Bronchial epithelial cell (primary cell): ENCODE results near the gene CHML. TPM values are rescaled to one million over a fixed set of nuclear protein-coding genes. Genes with fewer than 3 reads are reported as not detected.

ENCODE experiments used
- DNase-seq: peaks from one replicate; pipeline ENCODE4 v3.0.0-alpha.2; 2010; ENCODE audit warnings: low read depth
- FAIRE-seq: peaks from 2 replicates; lab custom pipeline; 2011; peaks lifted over from hg19 to GRCh38; lab: Jason Lieb, UNC
- H3K27me3 ChIP-seq: 2 replicates; pipeline ENCODE4 v1.5.1; 2011; ENCODE audit warnings: low read length; ENCODE audit not compliant: control insufficient read depth, insufficient read depth
- H3K36me3 ChIP-seq: 2 replicates; pipeline ENCODE4 v1.5.1; 2011; ENCODE audit warnings: low read length; ENCODE audit not compliant: control insufficient read depth, insufficient read depth
- H3K4me3 ChIP-seq: 2 replicates; pipeline ENCODE4 v1.5.1; 2011; ENCODE audit warnings: mild to moderate bottlenecking, low read depth, low read length, control low read depth
- total RNA-seq: library from RNA; depleted of rRNA; stranded (reverse); fragments of >200 nt; gene quantifications from 2 replicates; pipeline ENCODE4 v1.2.1, GENCODE V29; 2014
- TF ChIP-seq, protein P1 (sequence below): IDR thresholded peaks from 2 replicates; pipeline ENCODE4 v1.5.1; 2011; ENCODE audit warnings: mild to moderate bottlenecking, moderate library complexity, low read length, control low read depth, inconsistent platforms; ENCODE audit not compliant: insufficient read depth, severe bottlenecking

CHML gene
- total RNA-seq, 1 donor from 2014 or later = 11.1 TPM

DNA sequence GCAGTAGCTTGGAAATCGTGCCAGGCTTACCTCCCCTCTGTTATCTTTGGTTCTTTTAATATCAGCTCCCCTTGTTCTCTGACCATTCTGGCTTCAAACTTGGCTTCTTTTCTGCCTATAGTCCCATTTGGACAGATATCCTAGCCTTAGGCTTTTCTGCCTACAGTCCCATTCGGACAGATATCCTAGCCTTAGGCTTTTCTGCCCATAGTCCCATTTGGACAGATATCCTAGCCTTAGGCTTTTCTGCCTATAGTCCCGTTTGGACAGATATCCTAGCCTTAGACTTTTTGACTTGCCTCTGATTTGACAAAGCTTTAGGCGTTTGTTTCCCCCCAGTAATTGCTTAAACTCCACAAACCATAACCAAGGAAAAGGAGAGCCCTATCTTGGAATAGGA is 25.6 kb downstream of the CHML start:
- H3K27me3 ChIP-seq = no peaks in the 10 kb centered on the region
- no peak for DNase-seq
- no peak for FAIRE-seq
- H3K36me3 ChIP-seq = no peaks in the 10 kb centered on the region
- TF ChIP-seq, protein P1, sequence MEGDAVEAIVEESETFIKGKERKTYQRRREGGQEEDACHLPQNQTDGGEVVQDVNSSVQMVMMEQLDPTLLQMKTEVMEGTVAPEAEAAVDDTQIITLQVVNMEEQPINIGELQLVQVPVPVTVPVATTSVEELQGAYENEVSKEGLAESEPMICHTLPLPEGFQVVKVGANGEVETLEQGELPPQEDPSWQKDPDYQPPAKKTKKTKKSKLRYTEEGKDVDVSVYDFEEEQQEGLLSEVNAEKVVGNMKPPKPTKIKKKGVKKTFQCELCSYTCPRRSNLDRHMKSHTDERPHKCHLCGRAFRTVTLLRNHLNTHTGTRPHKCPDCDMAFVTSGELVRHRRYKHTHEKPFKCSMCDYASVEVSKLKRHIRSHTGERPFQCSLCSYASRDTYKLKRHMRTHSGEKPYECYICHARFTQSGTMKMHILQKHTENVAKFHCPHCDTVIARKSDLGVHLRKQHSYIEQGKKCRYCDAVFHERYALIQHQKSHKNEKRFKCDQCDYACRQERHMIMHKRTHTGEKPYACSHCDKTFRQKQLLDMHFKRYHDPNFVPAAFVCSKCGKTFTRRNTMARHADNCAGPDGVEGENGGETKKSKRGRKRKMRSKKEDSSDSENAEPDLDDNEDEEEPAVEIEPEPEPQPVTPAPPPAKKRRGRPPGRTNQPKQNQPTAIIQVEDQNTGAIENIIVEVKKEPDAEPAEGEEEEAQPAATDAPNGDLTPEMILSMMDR = no peak
- H3K4me3 ChIP-seq = no peak overlapping the region

DNA sequence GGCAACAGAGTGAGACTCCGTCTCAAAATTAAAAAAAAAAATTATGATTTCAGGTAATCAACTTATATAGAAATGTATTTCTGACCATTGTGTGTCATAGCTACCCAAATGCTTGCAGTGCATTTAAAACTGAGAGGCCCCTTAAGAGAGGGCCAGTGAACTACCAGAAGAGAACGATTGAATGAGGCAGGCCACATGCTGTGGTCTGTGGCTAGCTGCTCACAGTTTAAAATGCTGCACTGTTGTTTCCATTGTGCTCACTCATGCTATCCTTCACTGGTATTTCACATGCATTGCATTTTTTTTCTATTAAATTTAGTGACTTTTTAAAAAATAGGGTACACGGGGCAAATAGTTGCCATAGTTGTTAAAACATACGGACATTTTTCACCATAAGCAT is 26.0 kb downstream of the CHML start:
- TF ChIP-seq, protein P1 = no peak
- DNase-seq = no peak
- H3K27me3 ChIP-seq = no peaks in the 10 kb centered on the region
- no peak for FAIRE-seq
- no peak overlapping the region for H3K4me3 ChIP-seq
- no peaks in the 10 kb centered on the region for H3K36me3 ChIP-seq

DNA sequence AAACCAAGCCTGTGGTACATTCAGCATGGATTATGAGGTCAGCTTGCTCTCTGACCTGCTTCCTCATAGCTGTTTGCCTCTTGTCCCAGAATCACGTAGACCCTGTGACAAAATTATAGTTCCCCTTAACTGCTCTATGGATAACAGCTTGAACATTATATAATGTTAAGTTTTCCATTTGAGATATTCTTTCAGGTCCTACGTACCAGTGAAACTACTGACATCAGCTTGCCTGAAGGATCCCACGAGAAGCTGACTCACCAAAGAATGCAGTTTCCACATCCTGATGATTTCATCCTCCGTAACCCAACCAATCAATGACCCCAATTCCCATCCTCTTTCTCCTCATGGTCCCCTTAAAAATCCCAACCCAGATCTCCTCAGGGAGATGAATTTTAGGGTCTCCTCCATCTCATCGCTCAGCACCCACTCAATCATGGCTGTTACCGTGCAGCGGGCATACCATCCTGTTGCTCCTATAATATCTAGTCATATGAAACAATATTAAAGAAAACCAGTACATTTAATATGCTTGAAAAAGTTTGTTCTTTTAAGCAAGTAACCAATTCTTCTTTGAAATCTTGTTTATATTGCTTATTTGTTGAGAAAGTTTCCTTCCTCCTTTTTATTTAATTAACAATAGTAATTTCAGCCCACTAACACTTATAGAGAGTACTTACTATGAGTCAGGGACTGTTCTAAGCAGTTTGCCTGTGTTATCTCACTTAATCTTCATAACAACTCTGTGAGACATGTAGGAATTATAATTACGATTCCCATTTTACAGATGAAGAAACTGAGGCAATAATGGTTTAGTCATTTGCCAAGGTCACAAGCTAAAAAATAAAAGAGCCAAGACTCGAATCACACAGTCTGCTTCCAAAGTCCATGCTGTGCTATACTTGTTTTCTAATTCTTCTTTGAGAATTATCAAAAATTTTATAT is 27.4 kb downstream of the CHML start:
- TF ChIP-seq, protein P1 = no peak
- H3K27me3 ChIP-seq = no peaks in the 10 kb centered on the region
- peak; percentile 96 for DNase-seq
- no peak overlapping the region for H3K4me3 ChIP-seq
- no peak for FAIRE-seq
- no peaks in the 10 kb centered on the region for H3K36me3 ChIP-seq

GRCh38 chr1:241611736-241612135 is 28.4 kb downstream of the CHML start:
- H3K27me3 ChIP-seq = no peaks in the 10 kb centered on the region
- no peak overlapping the region for H3K4me3 ChIP-seq
- no peak for FAIRE-seq
- no peak for DNase-seq
- no peaks in the 10 kb centered on the region for H3K36me3 ChIP-seq
- TF ChIP-seq, protein P1 = no peak

GRCh38 chr1:241611063-241611462 is 29.1 kb downstream of the CHML start:
- no peaks in the 10 kb centered on the region for H3K27me3 ChIP-seq
- no peak overlapping the region for H3K4me3 ChIP-seq
- FAIRE-seq (no peak), DNase-seq (peak; percentile 84)
- TF ChIP-seq, protein P1 = peak; percentile 47
- H3K36me3 ChIP-seq = no peaks in the 10 kb centered on the region
